SU-DHL-6 (cell line): ENCODE data around the gene DCAF5.

Experiments used
- CTCF ChIP-seq: fragments of 200-600 bp; sonication (generic); IDR thresholded peaks from one replicate; pipeline ENCODE4 v1.5.1; 2017; ENCODE audit warnings: antibody characterized with exemption, mild to moderate bottlenecking, low read length, moderate library complexity; ENCODE audit not compliant: insufficient read depth, poor library complexity, severe bottlenecking
- EZH2phosphoT487 ChIP-seq: fragments of 200-600 bp; sonication (generic), shearing (Covaris generic); conservative IDR thresholded peaks from 2 replicates; pipeline ENCODE4 v1.6.1; 2018; ENCODE audit warnings: mild to moderate bottlenecking, antibody characterized with exemption, low read length, moderate library complexity, mixed read lengths

DNA sequence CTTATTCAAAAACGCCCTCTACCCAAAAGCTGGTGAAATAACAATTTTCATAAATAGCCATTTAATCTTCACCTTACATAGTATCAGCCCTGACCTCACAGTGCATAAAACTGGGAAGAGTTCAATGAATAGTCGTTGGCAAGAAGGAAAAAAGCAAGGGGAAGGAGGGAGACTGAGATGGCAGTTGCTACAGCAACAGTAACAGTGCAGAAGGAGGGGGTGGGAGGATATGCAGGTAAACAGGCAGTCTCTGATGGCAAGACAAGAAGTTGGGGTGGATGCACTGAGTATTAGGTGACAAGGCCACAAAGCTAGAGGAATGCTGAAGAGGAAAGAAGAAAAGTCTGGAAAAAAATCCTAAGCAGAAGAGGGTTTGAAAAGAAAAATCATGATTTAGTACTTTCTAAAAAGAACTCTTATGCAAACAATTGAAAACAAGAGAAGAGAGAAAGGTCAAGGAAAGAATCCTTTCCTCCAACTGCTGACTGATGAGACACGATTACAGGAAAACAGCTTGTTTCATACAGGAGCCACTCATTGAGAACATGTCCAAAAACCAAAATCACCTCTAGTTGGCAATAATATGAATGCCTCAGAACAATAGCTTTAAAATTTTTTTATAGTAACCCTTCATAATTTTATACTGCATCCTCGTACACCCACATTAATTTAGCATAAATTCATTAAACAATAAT lies 56.0 kb downstream of the DCAF5 start:
- TF ChIP-seq EZH2phosphoT487 (no peak), CTCF (no peak)
